ENCODE data around the gene CFAP43.

DNA sequence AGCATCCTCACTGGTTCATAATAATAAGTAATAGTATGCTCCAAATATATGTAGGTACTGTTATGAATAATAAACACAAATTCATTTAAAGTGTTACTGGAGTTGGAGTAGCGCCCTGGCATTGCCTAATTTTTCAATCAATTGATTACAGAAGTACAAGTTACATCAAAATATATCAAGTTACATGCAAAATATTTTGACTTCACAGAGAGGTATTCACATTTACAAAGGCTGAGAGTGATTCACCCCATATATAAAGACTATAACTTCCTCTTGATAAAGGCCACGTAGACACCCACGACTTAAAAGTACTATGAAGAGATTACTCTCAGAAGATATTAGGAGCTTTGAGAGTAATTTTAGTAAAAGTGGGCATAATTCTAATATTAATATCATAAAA, 132.9 kb downstream of the CFAP43 start:
- TF ChIP-seq CTCF (IDR thresholded peaks at IDR 0.05) (no peak), POLR2AphosphoS5 (IDR thresholded peaks at IDR 0.05) (no peak)

All from esophagus muscularis mucosa (tissue), 3 donors.